GM12891 (cell line): Measurements from ENCODE around the gene FARP1.

Source experiments
- DNase-seq: peaks from one replicate; pipeline ENCODE4 v3.0.0; 2011; ENCODE audit warnings: low spot score; ENCODE audit not compliant: insufficient read length
- FAIRE-seq: peaks from 2 replicates; lab custom pipeline; 2011; peaks lifted over from hg19 to GRCh38; lab: Jason Lieb, UNC
- PAX5 ChIP-seq: IDR thresholded peaks from 2 replicates; pipeline ENCODE4 v1.6.1; 2011; ENCODE audit warnings: low read length, moderate library complexity, mild to moderate bottlenecking; ENCODE audit not compliant: insufficient read depth, severe bottlenecking
- POLR2A ChIP-seq: IDR thresholded peaks from 2 replicates; pipeline ENCODE4 v1.6.1; 2011; ENCODE audit warnings: low read depth, low read length, control low read depth
- POLR2AphosphoS5 ChIP-seq: IDR thresholded peaks from 2 replicates; pipeline ENCODE4 v1.6.1; 2011; ENCODE audit warnings: low read depth, low read length, control low read depth
- POU2F2 ChIP-seq: IDR thresholded peaks from 2 replicates; pipeline ENCODE4 v1.6.1; 2011; ENCODE audit warnings: low read depth, mild to moderate bottlenecking, control low read depth, low read length, moderate library complexity
- SPI1 ChIP-seq: IDR thresholded peaks from 2 replicates; pipeline ENCODE4 v1.6.1; 2011; ENCODE audit warnings: low read depth, low read length, control low read depth
- TAF1 ChIP-seq: IDR thresholded peaks from 2 replicates; pipeline ENCODE4 v1.6.1; 2011; ENCODE audit warnings: low read depth, low read length, control low read depth

FARP1 gene

GRCh38 chr13:98399756-98400155, 256.9 kb downstream of the FARP1 start:
- DNase-seq (no peak), FAIRE-seq (no peak)
- no peak for TF ChIP-seq POU2F2
- no peak for TF ChIP-seq SPI1
- TF ChIP-seq POLR2A, result no peak
- TF ChIP-seq TAF1, result no peak
- TF ChIP-seq POLR2AphosphoS5, result no peak
- TF ChIP-seq PAX5, result no peak

- TF ChIP-seq POLR2AphosphoS5, result no peak
- TF ChIP-seq POU2F2, result no peak
- no peak for FAIRE-seq
- DNase-seq, result no peak
Measured at GRCh38 chr13:98401934-98402333, 259.0 kb downstream of the FARP1 start.

GRCh38 chr13:98403076-98403475, 260.2 kb downstream of the FARP1 start:
- no peak for TF ChIP-seq PAX5
- TF ChIP-seq POLR2AphosphoS5, result no peak
- no peak for TF ChIP-seq TAF1
- no peak for TF ChIP-seq POLR2A
- DNase-seq (no peak), FAIRE-seq (no peak)

GRCh38 chr13:98405107-98405571, 262.2 kb downstream of the FARP1 start:
- FAIRE-seq, result no peak
- TF ChIP-seq POU2F2 (no peak), POLR2A (no peak), POLR2AphosphoS5 (no peak), SPI1 (no peak), PAX5 (no peak), TAF1 (no peak)
- DNase-seq, result no peak

- TF ChIP-seq POLR2A (no peak), PAX5 (no peak), SPI1 (no peak), POLR2AphosphoS5 (no peak), TAF1 (no peak), POU2F2 (no peak)
- DNase-seq, result no peak
- no peak for FAIRE-seq
Measured at GRCh38 chr13:98405690-98406344, 262.9 kb downstream of the FARP1 start.

GRCh38 chr13:98406427-98406826, 263.5 kb downstream of the FARP1 start:
- DNase-seq (no peak), FAIRE-seq (no peak)
- TF ChIP-seq TAF1 (no peak), POLR2A (no peak), POU2F2 (no peak), POLR2AphosphoS5 (no peak), SPI1 (no peak), PAX5 (no peak)

- TF ChIP-seq TAF1 (no peak), SPI1 (no peak), POU2F2 (no peak), POLR2A (no peak), PAX5 (no peak), POLR2AphosphoS5 (no peak)
- FAIRE-seq, result no peak
Measured at GRCh38 chr13:98406971-98407370, 264.1 kb downstream of the FARP1 start.

GRCh38 chr13:98407575-98407974, 264.7 kb downstream of the FARP1 start:
- DNase-seq, result no peak
- no peak for FAIRE-seq
- TF ChIP-seq POLR2AphosphoS5 (no peak), SPI1 (no peak), PAX5 (no peak)

More at GRCh38 chr13:98406971-98407370, 264.1 kb downstream of the FARP1 start:
- no peak for DNase-seq

GRCh38 chr13:98409281-98409680, 266.4 kb downstream of the FARP1 start:
- no peak for FAIRE-seq
- no peak for DNase-seq
- no peak for TF ChIP-seq SPI1
- TF ChIP-seq PAX5, result no peak
- no peak for TF ChIP-seq POLR2A
- TF ChIP-seq POU2F2, result no peak
- TF ChIP-seq POLR2AphosphoS5, result no peak
- TF ChIP-seq TAF1, result no peak

GRCh38 chr13:98410612-98411011, 267.7 kb downstream of the FARP1 start:
- no peak for TF ChIP-seq PAX5
- TF ChIP-seq POLR2A, result no peak
- TF ChIP-seq TAF1, result no peak
- TF ChIP-seq POLR2AphosphoS5, result no peak
- TF ChIP-seq SPI1, result no peak
- no peak for TF ChIP-seq POU2F2
- FAIRE-seq (no peak), DNase-seq (no peak)
